NCI-H187 treated with DMSO at 0.1 percent for 48 hours (cell line): Measurements from ENCODE around the gene MBD4.
"Not testable (repeated sequence)": the region's sequence is repeated elsewhere in the genome, so short reads cannot be mapped to it uniquely, and the experiment has no call there.

Source experiments
- DNase-seq: peaks from one replicate; lab custom pipeline; 2025; lab: John Stamatoyannopoulos, UW

The MBD4 gene

GRCh38 chr3:129429602-129430001 is 10.1 kb downstream of the MBD4 start:
- no peak for DNase-seq

GRCh38 chr3:129429080-129429451 is 10.7 kb downstream of the MBD4 start:
- DNase-seq: no peak

GRCh38 chr3:129428376-129429079 is 11.2 kb downstream of the MBD4 start, which contains the start of gene EFCAB12:
Gene EFCAB12 (minus strand): TSS chr3:129428636. CDS start chr3:129428488, 148 bp downstream.
- peak; percentile 81 for DNase-seq

DNA sequence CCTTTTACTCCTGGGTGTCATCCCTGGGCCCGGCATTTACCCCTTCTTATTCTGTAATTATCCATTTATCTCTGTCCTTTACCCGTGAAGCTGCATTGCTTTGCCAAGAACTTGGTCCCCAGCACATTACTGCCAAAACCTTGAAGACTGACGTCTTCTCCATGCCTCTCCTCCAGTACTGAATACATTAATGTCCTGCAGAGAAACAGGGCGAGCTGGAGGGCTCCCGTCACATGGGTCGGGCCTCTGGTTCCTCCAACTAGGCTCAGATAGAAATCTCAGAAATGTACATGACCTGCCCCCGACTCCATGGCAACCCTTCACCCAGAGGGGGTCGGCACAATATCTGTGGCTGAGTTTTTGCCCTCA is 11.8 kb downstream of the MBD4 start:
- no peak for DNase-seq

DNA sequence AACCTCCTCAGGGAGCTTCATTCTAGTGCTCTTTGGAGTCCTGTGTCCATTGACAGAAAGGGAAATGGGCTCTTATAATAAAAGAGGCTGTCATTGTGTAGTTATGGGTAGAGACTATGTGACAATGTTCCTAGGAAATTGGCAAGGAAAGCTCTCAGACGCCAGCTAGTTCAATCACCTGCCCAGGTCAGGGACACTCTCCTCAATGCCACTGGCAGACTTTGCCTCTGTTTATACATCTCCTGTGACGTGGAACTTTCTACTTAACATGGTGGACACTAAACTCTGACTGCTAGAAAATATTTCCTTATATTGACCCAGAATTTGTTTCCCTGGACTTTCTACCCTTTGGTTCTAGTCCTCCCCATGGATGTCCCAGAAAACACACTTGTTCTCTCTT is 14.1 kb downstream of the MBD4 start:
- DNase-seq: no peak

- DNase-seq: no peak
These were observed 14.5 kb downstream of the MBD4 start for GRCh38 chr3:129425213-129425612.

- no peak for DNase-seq
These were observed 15.4 kb downstream of the MBD4 start for GRCh38 chr3:129424185-129424841.

DNA sequence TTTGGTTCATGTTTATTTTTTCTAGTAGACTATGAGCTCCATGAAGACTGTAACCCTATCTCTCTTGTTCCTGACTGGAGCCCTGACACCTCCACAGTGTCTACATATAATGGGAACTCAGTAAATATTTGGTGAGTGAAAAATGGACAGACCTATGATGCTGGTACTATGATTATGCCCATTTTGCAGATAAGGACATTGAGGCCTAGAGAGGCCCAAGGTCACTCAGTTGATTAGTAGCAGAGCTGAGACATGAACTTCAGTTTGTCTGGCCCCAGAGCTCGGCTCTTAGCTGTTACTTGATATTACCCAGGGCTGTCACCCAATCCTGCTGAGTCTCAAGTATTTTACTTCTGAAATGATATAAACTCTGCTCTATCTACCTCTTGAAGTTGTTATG is 16.9 kb downstream of the MBD4 start:
- DNase-seq: no peak

DNA sequence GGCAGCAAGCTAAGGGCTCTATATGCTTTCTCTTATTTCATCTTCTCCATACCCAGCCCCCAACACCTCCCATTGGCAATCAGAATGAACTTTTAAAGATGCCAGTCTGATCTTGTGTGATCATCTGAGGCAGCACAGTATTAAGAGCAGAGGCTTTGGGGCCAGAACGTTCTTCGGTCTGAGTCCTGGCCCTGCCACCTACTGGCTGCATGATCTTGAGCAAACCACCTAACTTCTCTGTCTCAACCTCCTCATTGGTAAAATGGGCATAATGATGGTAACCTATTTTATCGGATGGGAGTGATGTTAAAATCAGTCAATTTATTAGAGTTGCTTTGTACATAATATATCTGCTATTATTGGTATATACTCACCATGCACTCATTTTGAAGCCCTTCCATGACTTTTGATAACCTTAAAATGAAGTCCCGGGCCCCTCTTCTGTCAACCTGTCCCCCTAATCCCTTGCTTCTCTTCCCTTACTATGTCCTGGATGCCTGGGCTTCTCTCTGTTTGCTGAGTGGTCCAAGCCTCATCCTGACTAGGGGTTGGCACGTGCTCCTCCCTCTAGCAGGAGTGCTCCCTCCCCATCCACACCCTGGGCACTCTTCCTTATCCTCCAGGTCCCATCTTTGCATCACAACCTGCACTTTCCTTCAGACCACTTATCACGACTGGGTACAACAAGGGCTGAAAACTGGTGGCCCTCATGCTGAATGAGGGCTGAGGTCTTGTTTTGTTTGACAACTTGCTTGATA is 17.6 kb downstream of the MBD4 start:
- no peak for DNase-seq

- no peak for DNase-seq
These were observed 18.4 kb downstream of the MBD4 start for GRCh38 chr3:129421236-129421883.

DNA sequence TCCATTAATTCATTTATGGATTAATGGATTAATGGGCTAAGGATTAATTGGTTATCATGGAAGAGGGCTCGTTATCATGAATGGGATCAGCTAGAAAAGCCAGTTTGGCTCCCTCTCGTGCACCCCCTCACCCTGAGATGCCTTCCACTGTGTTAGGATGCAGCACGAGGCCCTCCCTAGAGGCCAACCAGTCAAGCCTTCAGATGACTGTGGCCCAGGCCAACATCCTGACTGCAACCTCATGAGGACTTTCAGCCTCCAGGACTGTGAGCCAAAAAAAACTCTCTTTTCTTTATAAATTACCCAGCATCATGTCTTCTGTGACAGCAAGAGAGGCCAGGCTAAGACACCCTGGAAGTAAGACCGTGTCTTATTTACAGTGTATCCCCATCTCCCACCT is 20.3 kb downstream of the MBD4 start:
- DNase-seq: no peak

DNA sequence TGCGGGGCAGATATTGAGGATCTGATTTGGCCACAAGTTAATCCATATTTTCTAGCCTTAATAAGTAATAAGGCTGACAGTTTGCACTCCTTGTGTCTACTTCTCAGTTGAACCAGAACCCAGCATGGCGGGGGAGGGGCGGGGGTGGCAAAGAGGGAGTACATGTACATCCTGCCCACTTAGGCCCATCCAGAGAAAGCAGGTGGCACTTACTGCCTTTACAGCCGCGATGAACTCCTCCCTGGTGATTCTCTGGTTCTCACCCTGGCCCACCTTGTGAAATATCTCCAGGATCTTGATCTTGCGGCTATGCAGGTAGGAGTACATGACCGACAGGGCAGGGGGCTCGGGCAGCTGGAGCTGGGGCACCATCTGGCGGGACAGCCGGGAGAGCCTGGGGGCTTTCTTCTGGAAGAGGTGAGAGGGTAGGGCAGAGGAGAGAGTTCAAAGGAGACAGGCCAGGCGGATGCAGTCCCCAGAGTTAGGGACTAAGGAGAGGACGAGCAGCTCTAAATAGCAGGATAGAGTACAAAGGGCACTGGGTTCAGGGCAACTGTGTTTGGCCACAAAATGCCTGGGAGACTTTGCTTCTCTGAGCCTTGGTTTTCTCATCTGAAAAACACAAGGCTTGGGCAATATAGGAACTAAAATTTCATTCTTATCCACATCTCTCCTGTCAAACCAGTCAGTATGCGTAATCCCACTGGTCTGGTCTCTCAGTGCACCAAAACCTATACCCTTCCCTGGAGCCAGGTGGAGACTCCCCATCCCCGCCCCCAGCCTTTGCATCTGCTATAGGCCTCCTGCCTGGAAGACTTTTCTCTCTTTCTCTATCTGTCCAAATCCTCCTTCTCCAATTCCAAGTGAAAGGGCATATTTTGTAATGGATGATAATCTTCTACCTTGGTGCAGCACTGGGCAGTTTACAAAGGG is 21.4 kb downstream of the MBD4 start:
- DNase-seq: no peak

DNA sequence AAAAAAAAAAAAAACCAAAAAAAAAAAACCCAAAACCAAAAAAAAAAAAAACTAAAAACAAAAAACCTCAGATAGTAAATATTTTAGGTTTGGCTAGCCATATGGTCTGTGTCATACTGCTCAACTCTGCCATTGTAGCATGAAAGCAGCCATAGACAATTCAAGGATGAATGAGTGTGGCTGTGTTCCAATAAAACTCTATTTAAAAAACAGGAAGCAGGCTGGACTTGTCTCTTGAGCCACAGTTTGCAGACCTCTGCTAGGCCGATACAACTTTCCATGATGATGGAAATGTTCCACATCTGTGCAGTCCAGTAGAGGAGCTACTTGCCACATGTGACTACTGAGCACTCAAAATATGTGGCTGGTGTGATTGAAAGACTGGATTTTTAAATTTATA is 22.4 kb downstream of the MBD4 start:
- no peak for DNase-seq

GRCh38 chr3:129416415-129416814 is 23.3 kb downstream of the MBD4 start:
- DNase-seq: no peak

- DNase-seq: no peak
These were observed 23.9 kb downstream of the MBD4 start for GRCh38 chr3:129415830-129416229.

- no peak for DNase-seq
These were observed 24.4 kb downstream of the MBD4 start for GRCh38 chr3:129415378-129415777.

GRCh38 chr3:129413687-129414506 is 25.9 kb downstream of the MBD4 start:
- no peak for DNase-seq

GRCh38 chr3:129413238-129413637 is 26.5 kb downstream of the MBD4 start:
- not testable (repeated sequence) for DNase-seq

DNA sequence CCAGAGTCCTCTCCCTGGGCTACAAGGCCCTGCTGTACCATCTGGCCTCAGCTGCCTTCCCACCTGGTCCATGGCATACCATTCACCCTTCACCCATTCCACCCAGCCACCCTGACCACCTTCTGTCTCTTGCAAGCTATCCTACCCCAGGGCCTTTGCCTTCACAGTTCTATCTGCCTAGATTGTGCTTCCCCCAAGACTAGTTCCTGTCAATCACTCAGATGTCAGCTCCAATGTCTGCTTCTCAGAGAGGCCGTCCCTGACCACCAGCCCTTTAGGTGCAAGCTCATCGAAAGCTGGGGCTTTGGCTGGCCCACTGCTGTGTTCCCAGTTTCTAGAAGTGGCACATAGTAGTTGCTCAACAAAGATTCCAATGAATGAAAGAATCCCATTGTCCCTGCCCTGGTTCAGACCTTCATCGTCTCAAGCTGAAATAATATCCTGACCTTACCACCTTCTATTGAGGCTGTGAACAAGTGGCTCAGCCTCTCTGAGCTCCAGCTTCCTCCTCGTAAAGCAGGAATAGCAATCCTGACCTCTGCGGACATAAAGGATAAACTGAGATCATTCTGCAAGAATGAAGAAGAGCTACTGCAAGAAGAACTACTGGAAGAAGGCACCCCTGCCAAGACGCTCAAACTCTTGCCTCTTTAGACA is 27.1 kb downstream of the MBD4 start:
- DNase-seq: no peak

DNA sequence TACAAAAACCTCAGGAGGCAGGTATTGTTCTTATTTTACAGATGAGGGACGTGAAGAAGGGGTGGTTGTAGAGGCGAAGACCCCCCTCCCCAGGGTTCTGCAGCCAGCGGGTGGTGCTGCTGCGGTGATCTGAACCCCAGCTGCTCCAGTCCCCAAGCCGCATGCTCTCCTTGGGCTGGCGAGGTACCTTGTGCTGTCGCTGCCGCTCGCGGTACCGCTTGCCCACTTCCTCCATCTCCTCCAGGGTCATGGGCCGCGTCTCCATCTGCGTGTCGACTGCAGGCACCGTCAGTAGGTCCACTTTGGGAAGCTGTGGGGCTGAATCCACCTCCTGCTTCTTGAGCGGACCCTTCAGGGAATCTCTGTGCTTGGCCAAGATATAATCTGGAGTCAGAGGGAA is 28.8 kb downstream of the MBD4 start:
- no peak for DNase-seq
